WERI-Rb-1 (cell line): ENCODE measurements around the gene MCUR1.

Source experiments
- DNase-seq: peaks from one replicate; pipeline ENCODE4 v3.0.0-alpha.2; 2020
- H3K27ac ChIP-seq: fragments of 250-450 bp; sonication (Bioruptor Pico); 2 replicates; pipeline ENCODE4 v1.5.1; 2020; ENCODE audit warnings: mild to moderate bottlenecking, moderate library complexity
- H3K27me3 ChIP-seq: fragments of 250-450 bp; sonication (Bioruptor Pico); 2 replicates; pipeline ENCODE4 v1.5.1; 2021; ENCODE audit warnings: mild to moderate bottlenecking, low read depth, moderate library complexity; ENCODE audit not compliant: insufficient read depth, severe bottlenecking
- H3K36me3 ChIP-seq: fragments of 250-450 bp; sonication (Bioruptor Pico); 2 replicates; pipeline ENCODE4 v1.5.1; 2020; ENCODE audit warnings: mild to moderate bottlenecking, moderate library complexity
- H3K4me3 ChIP-seq: 2 replicates; pipeline ENCODE4 v1.5.1; 2011; ENCODE audit warnings: low read depth, mild to moderate bottlenecking, control low read depth, low read length
- H3K9me3 ChIP-seq: fragments of 250-450 bp; sonication (Bioruptor Pico); 2 replicates; pipeline ENCODE4 v1.5.1; 2021; ENCODE audit warnings: mild to moderate bottlenecking, moderate library complexity; ENCODE audit not compliant: severe bottlenecking
- TF ChIP-seq, protein P1 (sequence below): IDR thresholded peaks from 2 replicates; pipeline ENCODE4 v1.5.1; 2011; ENCODE audit warnings: low read depth, mild to moderate bottlenecking, control low read depth, inconsistent platforms, low read length

Gene MCUR1

DNA sequence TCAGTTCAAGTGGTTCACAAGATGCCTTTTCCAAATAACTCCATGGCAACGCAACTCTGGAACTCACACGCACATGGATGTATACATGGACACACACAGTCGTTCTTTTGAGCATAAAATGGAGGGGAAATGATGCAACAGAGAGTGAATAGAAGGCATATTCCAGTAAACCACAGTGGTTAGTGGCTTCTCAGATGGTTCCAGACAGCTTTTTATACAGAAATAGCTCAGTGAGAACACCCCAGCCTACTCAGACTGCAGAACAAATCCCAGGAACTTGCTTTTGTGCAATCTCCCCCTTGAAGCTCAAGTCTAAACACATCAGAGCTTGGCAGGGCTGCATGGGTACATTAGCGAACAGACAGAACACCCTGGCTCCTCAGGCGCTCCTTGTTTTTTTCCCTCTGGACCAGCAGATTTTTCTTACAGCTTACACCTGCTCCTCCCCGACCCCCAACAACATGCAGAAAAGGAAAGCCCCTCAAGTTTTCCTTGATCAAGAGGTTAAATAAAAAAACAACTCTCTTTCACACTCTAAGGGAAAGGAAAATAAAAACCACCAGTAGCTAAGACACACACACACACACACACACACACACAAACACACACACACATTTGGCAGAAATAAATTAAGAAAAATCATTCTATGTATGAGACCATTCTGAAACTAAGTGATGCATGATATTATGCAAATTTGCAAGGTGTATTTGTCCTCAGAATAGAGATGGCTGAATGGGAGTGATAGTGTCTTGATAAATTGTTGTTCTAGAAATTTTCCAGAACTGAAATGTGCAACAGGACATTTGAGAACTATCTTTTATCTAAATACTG lies 51.5 kb downstream of the MCUR1 start:
- H3K27ac ChIP-seq: no peak overlapping the region
- H3K36me3 ChIP-seq: no peaks in the 10 kb centered on the region
- no peak for DNase-seq
- H3K4me3 ChIP-seq: no peak overlapping the region
- no peaks in the 10 kb centered on the region for H3K27me3 ChIP-seq
- peaks cover 7% of the 10 kb centered on the region for H3K9me3 ChIP-seq
- TF ChIP-seq, protein P1, sequence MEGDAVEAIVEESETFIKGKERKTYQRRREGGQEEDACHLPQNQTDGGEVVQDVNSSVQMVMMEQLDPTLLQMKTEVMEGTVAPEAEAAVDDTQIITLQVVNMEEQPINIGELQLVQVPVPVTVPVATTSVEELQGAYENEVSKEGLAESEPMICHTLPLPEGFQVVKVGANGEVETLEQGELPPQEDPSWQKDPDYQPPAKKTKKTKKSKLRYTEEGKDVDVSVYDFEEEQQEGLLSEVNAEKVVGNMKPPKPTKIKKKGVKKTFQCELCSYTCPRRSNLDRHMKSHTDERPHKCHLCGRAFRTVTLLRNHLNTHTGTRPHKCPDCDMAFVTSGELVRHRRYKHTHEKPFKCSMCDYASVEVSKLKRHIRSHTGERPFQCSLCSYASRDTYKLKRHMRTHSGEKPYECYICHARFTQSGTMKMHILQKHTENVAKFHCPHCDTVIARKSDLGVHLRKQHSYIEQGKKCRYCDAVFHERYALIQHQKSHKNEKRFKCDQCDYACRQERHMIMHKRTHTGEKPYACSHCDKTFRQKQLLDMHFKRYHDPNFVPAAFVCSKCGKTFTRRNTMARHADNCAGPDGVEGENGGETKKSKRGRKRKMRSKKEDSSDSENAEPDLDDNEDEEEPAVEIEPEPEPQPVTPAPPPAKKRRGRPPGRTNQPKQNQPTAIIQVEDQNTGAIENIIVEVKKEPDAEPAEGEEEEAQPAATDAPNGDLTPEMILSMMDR: no peak

DNA sequence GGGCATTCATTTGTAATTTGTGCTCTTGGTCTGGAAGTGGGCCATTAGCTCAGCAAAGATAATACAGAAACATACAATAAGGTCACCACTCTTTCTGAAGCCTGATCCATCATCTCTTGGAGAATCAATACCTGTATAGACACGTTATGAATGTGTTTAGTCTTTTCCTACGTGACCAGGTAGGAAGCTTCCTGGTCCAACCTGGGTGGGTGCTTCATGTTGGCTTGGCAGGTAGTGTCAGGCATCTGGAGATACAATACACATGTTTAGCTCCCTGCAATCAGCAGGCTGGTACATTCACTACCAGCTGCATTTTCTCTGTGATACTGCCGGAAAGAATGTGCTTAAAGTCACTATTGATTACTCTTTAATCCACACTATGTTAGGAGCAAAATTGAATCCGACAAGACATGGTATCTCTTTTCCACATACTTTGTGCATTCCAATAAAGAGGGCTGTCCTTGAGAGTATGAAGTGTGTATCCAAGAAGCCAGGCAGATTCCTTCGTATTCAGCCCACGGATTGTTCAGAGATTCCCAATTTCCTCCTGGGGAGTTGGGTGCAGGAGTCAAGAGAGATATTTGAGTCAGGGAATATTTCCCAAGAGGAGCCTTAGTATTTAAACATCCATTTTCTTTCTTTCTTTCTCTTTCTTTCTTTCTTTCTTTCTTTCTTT lies 52.9 kb downstream of the MCUR1 start:
- H3K27ac ChIP-seq: no peak overlapping the region
- no peak for DNase-seq
- TF ChIP-seq, protein P1: no peak
- H3K27me3 ChIP-seq: no peaks in the 10 kb centered on the region
- H3K9me3 ChIP-seq: peaks cover 7% of the 10 kb centered on the region
- H3K36me3 ChIP-seq: no peaks in the 10 kb centered on the region
- no peak overlapping the region for H3K4me3 ChIP-seq

DNA sequence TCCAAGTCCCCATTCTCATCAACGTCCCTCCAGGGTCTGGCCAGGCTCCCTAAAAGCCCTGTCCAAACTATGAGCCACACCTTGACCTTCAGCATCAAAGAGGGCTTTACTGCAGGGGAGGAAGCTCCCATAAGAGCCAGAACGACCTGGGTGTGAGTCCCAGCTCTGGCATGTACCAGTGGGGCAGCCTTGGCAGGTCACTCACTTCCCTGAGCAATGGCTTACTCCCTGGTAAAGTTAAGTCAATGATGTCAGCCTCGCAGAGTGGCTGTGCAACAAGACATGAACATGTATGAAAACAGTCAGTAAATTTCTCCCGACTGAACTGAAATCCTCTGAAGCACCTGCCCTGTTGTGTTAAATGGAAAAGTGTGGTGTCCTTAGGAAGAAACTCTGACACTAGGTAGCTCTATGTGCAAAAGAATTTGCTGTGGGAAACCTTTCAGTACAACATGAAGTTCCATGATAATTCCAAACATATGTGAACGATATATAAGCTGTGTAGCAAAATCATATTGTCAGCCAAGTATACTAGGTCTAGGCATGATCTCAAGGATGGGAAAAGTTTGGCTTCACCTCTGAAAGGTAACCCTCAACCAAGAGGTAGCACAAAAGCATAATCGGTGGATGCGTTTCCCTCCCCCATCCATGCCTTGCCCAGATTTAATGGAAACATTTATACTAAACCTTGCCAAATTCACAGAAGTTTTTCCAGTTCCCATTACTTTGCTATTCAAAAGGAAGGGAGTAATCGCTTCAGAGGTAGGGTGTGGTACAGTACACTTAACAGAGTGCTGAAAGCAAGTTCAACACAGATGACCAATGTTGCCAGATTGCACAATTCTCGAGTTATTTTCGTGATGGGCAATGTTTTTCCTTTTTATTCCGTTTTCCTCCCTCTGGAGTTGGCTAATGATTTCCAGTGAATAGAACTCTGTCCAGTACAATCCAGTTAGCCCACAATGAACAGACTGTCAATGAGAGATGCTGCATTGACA lies 53.8 kb downstream of the MCUR1 start:
- H3K36me3 ChIP-seq: no peaks in the 10 kb centered on the region
- no peak overlapping the region for H3K27ac ChIP-seq
- peaks cover 7% of the 10 kb centered on the region for H3K9me3 ChIP-seq
- TF ChIP-seq, protein P1: no peak
- H3K4me3 ChIP-seq: no peak overlapping the region
- DNase-seq: no peak
- H3K27me3 ChIP-seq: no peaks in the 10 kb centered on the region

DNA sequence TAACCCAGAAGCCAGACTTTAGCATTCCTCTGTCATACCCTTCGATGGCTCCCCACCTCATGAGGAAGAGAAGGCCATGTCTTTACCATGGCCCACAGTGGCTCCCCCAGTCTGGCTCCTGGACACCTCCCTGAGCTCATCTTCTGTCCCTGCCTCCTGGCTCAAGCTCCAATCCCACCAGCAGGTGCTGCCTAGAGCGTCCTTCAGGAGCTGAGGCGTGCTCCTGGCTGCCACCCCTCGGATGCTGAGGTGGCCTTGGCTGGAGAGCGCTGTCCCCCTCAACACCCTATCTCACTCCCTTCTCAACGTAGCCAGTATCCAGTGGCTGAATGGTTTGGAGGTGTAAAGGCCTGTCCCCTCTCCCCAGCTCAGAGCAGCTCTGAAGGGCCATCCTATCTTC lies 55.3 kb downstream of the MCUR1 start:
- TF ChIP-seq, protein P1: no peak
- Histone ChIP-seq H3K36me3 (no peaks in the 10 kb centered on the region), H3K4me3 (no peak overlapping the region), H3K27me3 (no peaks in the 10 kb centered on the region), H3K27ac (no peak overlapping the region), H3K9me3 (peaks cover 3% of the 10 kb centered on the region)
- DNase-seq: no peak

DNA sequence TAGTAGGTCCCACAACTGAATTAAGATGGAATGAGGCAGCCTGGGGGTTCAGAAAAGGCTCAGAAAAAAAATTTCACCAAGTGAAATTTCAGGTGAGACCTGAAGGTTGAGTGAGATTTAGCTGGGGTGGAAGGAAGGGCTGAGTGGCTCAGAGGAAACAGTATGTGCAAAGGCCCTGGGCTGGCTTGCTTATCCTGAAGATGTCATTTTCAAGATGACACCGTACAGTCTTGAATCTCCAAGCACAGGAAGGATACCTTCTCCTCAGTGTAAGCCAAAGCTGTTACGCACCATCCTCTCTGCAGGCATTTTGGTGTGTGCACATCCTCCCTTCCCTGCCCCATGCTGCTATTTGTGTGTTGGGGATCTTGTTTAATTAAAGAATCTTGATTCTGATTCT lies 59.7 kb downstream of the MCUR1 start:
- no peaks in the 10 kb centered on the region for H3K36me3 ChIP-seq
- H3K27ac ChIP-seq: no peak overlapping the region
- DNase-seq: no peak
- no peaks in the 10 kb centered on the region for H3K27me3 ChIP-seq
- TF ChIP-seq, protein P1: no peak
- no peak overlapping the region for H3K4me3 ChIP-seq
- no peaks in the 10 kb centered on the region for H3K9me3 ChIP-seq
